Activated naive CD8-positive, alpha-beta T cell treated with anti-CD3 and anti-CD28 coated beads, Interleukin-2, amount 10 ng/mL, durations not matched to agents 7 days and 5 days (primary cell): ENCODE results near the gene B4GALT3. TPM values are rescaled to one million over a fixed set of nuclear protein-coding genes. Genes with fewer than 3 reads are reported as not detected.

ENCODE experiments used
- ATAC-seq: fragments of 150-1000 bp; cut with Tn5 transposase; one replicate; pipeline ENCODE4 v1.10.0; 2021; ENCODE audit warnings: low read depth, moderate library complexity
- POLR2A ChIA-PET: fragments of 350-600 bp; sonication (Branson Sonifier 250); formaldehyde crosslinking; loops from one replicate; lab custom pipeline; 2021; ENCODE audit warnings: antibody characterized with exemption; lab: Charles Lee
- DNase-seq: peaks from one replicate; pipeline ENCODE4 v3.0.0; 2021
- H3K27ac Mint-ChIP-seq: one replicate; pipeline ENCODE4 v1.8.0; 2022; ENCODE audit warnings: mild to moderate bottlenecking, mixed read lengths
- H3K27me3 Mint-ChIP-seq: one replicate; pipeline ENCODE4 v1.8.0; 2022; ENCODE audit warnings: mild to moderate bottlenecking, moderate library complexity, mixed read lengths
- H3K36me3 Mint-ChIP-seq: one replicate; pipeline ENCODE4 v1.8.0; 2021; ENCODE audit warnings: mild to moderate bottlenecking, mixed read lengths
- H3K4me1 Mint-ChIP-seq: one replicate; pipeline ENCODE4 v1.8.0; 2021; ENCODE audit warnings: mixed read lengths
- H3K4me3 Mint-ChIP-seq: one replicate; pipeline ENCODE4 v1.8.0; 2022; ENCODE audit warnings: mild to moderate bottlenecking, moderate library complexity, mixed read lengths
- H3K9me3 Mint-ChIP-seq: one replicate; pipeline ENCODE4 v1.8.0; 2021; ENCODE audit warnings: mixed read lengths
- total RNA-seq, 2 experiments: library from RNA; stranded (reverse); gene quantifications; one replicate each; pipeline ENCODE4 v1.2.3, GENCODE V29; 2021

Gene B4GALT3
- total RNA-seq, 2 experiments from 2014 or later, result 54.5 to 54.8 TPM

DNA sequence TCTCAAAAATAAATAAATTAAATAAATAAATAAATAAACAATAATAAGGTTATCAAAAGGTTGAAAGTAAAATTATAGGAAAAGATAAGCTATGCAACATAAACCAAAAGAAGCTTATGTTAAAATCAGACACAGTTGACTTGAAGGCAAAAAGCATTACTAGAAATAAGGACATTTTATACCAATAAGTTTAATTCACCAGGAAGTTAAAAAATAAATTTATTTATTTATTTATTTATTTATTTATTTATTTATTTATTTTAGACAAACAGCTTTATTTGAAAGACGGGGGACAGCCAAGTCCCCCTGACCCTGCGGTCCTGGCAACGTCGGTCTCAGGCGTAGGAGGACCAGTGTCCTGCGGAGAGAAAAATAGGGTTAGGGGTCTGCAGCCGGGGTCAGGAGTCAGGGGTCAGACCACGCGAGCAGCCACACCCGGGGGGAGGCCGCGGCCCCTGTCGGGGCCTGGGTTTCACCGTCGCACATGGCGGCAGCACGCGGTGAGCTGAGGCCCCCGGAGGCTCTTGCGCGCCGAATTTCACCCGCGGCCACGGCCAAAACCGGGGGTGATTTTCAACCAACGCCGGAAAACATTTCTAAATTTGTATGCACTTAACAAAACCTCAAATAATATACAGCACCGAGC is 36.4 kb downstream of the B4GALT3 start:
- DNase-seq (no peak), ATAC-seq (no peak)
- Mint-ChIP-seq H3K9me3 (no peaks in the 10 kb centered on the region), H3K27ac (no peak overlapping the region), H3K4me1 (peaks cover 3% of the 10 kb centered on the region), H3K27me3 (no peaks in the 10 kb centered on the region), H3K36me3 (peaks cover 1% of the 10 kb centered on the region), H3K4me3 (no peak overlapping the region)
- POLR2A ChIA-PET, result interaction anchor here (0.5 to 1.3 kb wide), 5 partner anchors 8 to 101 kb away, joined by 3 to 5 read pairs (median 4); partner anchors contain the start of gene DEDD

GRCh38 chr1:161139766-161140165 is 37.5 kb downstream of the B4GALT3 start:
- Mint-ChIP-seq H3K4me1 (peaks cover 5% of the 10 kb centered on the region), H3K4me3 (no peak overlapping the region), H3K27me3 (no peaks in the 10 kb centered on the region), H3K9me3 (no peaks in the 10 kb centered on the region), H3K27ac (no peak overlapping the region), H3K36me3 (peaks cover 2% of the 10 kb centered on the region)
- no peak for ATAC-seq
- POLR2A ChIA-PET, result interaction anchor here (0.7 kb wide), 1 partner anchor 26 kb away, joined by 3 read pairs; the partner anchor contains the start of gene PPOX
- no peak for DNase-seq

GRCh38 chr1:161138431-161138830 is 38.9 kb downstream of the B4GALT3 start:
- Mint-ChIP-seq H3K9me3 (no peaks in the 10 kb centered on the region), H3K27me3 (no peaks in the 10 kb centered on the region), H3K4me1 (peaks cover 5% of the 10 kb centered on the region), H3K36me3 (peaks cover 2% of the 10 kb centered on the region), H3K4me3 (no peak overlapping the region), H3K27ac (peak overlapping the region; percentile 37)
- ATAC-seq, result no peak
- POLR2A ChIA-PET, result interaction anchor here (0.6 to 2.2 kb wide), 3 partner anchors 15 to 69 kb away, joined by 3 to 6 read pairs (median 3); partner anchors contain the start of gene UFC1
- no peak for DNase-seq

DNA sequence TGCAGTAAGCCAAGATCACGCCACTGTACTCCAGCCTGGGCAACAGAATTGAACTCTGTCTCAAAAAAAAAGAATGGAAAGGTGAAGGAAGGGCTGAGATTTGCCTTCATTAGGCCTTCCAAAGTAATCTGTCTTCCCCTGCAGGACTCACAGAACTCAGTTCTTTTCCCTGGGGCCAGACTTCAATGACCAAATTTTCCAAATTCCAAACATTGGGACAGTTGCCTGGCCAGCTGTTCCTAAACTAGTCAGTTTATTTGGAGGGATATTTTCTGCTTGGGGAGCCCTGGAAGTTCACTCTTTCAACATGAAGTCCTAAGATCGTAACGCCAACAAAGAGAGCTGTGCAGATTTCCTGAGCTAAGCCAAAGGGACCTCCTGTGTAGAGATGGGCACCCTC is 39.4 kb downstream of the B4GALT3 start:
- Mint-ChIP-seq H3K4me1 (peaks cover 5% of the 10 kb centered on the region), H3K27me3 (no peaks in the 10 kb centered on the region), H3K36me3 (peaks cover 2% of the 10 kb centered on the region), H3K9me3 (no peaks in the 10 kb centered on the region), H3K27ac (no peak overlapping the region), H3K4me3 (no peak overlapping the region)
- POLR2A ChIA-PET, result interaction anchor here (0.6 to 2.2 kb wide), 3 partner anchors 16 to 69 kb away, joined by 3 to 6 read pairs (median 3); partner anchors contain the start of gene UFC1
- DNase-seq (no peak), ATAC-seq (no peak)

DNA sequence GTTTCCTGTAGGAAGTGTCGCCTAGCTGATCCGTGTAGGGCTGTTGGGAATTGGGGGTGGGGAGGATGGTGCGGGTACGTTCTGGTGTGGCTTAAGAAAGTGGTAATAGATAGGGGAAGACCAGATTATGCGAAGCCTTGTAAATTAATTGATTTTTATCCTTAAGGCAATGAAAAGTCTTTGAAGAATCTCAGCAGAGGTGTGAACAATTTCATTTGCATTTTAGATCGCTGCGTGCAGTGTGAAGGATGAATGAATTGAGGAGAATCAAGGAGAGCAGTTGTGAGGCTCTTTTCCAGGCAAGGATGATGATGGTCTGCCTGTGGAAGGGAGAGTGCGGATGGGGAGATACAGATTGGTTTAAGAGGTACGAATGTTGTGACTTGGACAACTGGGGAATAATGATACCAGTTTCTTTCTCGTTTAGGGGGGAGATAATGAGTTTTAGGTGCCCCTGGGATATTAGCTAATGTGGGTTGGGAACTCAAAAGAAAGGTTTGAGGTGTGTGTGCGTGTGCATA is 44.0 kb downstream of the B4GALT3 start:
- Mint-ChIP-seq H3K4me1 (peaks cover 30% of the 10 kb centered on the region), H3K27ac (no peak overlapping the region), H3K9me3 (no peaks in the 10 kb centered on the region), H3K27me3 (no peaks in the 10 kb centered on the region), H3K36me3 (peaks cover 16% of the 10 kb centered on the region), H3K4me3 (no peak overlapping the region)
- ATAC-seq (no peak), DNase-seq (no peak)
- POLR2A ChIA-PET, result interaction anchor here (0.6 to 2.6 kb wide), 14 partner anchors 8 to 125 kb away, joined by 3 to 15 read pairs (median 6); partner anchors contain the start of genes ARHGAP30, B4GALT3, F11R and PCP4L1

- peaks cover 35% of the 10 kb centered on the region for H3K4me1 Mint-ChIP-seq
- peak; percentile 98 for ATAC-seq
- no peaks in the 10 kb centered on the region for H3K9me3 Mint-ChIP-seq
- H3K27ac Mint-ChIP-seq, result no peak within 1 kb of the TSS
- peak; percentile 92 for DNase-seq
- POLR2A ChIA-PET, result interaction anchor here (0.6 to 2.4 kb wide), 16 partner anchors 9 to 126 kb away, joined by 3 to 15 read pairs (median 4); partner anchors contain the start of genes ARHGAP30, B4GALT3, F11R and PCP4L1
- H3K27me3 Mint-ChIP-seq, result no peaks in the 10 kb centered on the region
- peaks cover 22% of the 10 kb centered on the region for H3K36me3 Mint-ChIP-seq
- H3K4me3 Mint-ChIP-seq, result no peak within 1 kb of the TSS
Measured at GRCh38 chr1:161132410-161133219, 44.7 kb downstream of the B4GALT3 start, which contains the start of gene DEDD. Gene DEDD (minus strand): TSS chr1:161132667. CDS start chr1:161124462, 8,205 bp downstream.

DNA sequence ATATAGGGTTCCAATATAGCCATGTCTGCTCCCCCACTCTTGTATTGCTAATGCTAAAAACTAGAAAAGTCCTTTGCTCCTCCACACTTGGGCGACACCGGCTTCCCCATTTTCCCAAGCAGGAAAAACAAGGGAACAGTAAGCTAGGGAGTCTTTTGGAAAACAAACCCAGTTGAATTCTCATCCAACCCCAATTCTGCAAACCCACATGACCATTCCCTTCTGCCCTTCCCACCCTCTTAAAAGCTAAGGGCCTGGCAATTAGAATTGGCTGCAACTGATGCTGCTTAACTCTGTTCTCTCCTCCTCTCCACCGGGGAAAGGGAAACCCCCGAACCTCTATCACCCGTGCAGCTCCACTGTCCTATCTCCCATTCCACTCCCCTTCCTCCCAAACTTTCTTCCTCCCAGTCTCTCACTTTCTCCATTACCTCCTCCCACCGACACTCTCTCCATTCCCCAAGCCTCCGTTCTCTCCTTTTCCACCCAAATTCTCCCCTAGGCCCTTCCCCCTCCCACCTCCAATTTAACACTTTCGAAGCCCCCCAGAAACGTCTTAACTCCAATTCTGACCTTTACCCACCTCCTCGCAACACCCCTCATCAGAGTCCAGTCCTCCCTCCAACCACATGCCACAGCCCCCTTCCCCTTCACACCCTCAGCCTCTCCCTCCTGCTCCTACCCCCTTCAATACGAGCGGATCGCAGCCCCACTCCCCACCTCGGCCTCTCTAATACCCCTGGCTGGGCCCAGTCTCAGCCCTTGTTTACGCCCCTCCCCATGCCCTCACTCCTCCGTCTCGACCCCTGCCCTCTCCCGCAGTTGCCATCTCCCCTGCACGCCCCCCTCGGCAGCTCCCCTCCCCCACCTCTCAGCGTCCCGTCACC is 45.5 kb downstream of the B4GALT3 start:
- peaks cover 30% of the 10 kb centered on the region for H3K36me3 Mint-ChIP-seq

GRCh38 chr1:161130266-161130665 is 47.0 kb downstream of the B4GALT3 start:
- H3K4me3 Mint-ChIP-seq, result peak overlapping the region; percentile 9

More for the DNA sequence above, 45.5 kb downstream of the B4GALT3 start:
- Mint-ChIP-seq H3K27me3 (no peaks in the 10 kb centered on the region), H3K9me3 (no peaks in the 10 kb centered on the region), H3K27ac (no peak overlapping the region), H3K4me3 (no peak overlapping the region), H3K4me1 (peaks cover 40% of the 10 kb centered on the region)
- DNase-seq (no peak), ATAC-seq (no peak)
- POLR2A ChIA-PET, result interaction anchor here (0.6 to 2.4 kb wide), 13 partner anchors 10 to 118 kb away, joined by 3 to 15 read pairs (median 5); partner anchors contain the start of genes ARHGAP30, B4GALT3, F11R and PPOX

DNA sequence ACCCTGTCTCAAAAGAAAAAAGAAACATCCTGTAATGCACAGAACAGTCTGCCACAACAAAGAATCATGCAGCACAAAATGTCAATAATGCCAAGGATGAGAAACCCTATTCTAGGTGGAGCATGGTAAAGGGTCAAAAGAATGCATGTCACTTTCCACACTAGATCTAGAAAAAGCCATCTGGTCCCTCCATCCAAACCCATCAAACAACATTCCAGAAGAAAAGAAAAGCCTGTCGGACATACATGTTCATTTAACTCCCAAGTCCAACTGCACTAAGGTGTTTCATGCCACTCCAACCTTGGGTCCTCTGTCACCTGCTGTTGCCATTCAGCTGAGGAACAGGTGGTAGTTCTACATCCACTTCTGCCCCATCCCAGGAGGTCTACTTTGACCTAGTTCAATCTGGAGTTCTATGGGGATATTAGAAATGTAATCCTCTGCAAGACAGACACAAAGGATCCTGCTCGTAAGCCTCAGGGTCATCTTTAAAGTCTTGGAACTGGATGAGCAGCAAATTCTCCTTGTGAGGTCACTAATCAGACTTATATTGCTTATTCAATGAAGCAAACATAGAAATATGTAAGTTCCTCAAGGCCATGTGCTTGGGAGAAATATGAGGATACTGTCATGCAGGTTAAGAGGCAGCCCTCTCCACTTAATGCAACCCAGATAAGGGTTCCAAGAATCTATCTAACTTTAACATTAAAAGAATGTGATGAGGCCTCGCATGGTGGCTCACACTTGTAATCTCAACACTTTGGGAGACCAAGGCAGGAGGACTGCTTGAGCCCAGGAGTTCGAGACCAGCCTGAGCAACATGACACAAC is 48.5 kb downstream of the B4GALT3 start:
- POLR2A ChIA-PET, result interaction anchor here (1.7 kb wide), 1 partner anchor 11 kb away, joined by 4 read pairs; the partner anchor contains the start of genes NIT1 and PFDN2
- no peak overlapping the region for H3K27ac Mint-ChIP-seq
- H3K4me3 Mint-ChIP-seq, result no peak overlapping the region
- ATAC-seq (no peak), DNase-seq (no peak)
- H3K36me3 Mint-ChIP-seq, result peaks cover 38% of the 10 kb centered on the region
- H3K27me3 Mint-ChIP-seq, result no peaks in the 10 kb centered on the region
- H3K9me3 Mint-ChIP-seq, result no peaks in the 10 kb centered on the region
- peaks cover 43% of the 10 kb centered on the region for H3K4me1 Mint-ChIP-seq

More at GRCh38 chr1:161130266-161130665, 47.0 kb downstream of the B4GALT3 start:
- POLR2A ChIA-PET, result interaction anchor here (1.7 kb wide), 1 partner anchor 13 kb away, joined by 4 read pairs; the partner anchor contains the start of genes NIT1 and PFDN2
- no peaks in the 10 kb centered on the region for H3K9me3 Mint-ChIP-seq
- DNase-seq (no peak), ATAC-seq (no peak)
- H3K4me1 Mint-ChIP-seq, result peaks cover 45% of the 10 kb centered on the region
- peaks cover 36% of the 10 kb centered on the region for H3K36me3 Mint-ChIP-seq
- H3K27me3 Mint-ChIP-seq, result no peaks in the 10 kb centered on the region
- H3K27ac Mint-ChIP-seq, result no peak overlapping the region

DNA sequence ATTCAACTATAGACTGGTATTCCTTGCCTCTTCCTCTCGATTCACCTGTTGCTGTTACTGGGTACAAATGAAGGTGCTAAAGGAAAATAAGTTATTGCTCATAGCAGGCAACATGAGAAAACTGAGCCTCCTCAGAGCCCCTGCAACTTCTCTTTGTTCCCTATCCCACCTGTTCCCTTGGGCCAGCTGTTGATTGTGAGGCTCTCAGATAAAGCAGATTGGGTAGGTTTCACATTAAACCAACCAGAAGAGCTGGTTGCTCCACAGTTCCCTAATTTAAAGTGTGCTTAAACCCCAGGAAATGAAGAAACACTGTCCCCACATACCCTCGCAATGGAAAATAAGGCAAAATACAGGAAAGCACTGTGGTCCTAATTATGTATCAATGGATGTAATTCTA is 49.7 kb downstream of the B4GALT3 start:
- no peaks in the 10 kb centered on the region for H3K27me3 Mint-ChIP-seq
- peaks cover 43% of the 10 kb centered on the region for H3K4me1 Mint-ChIP-seq
- peaks cover 45% of the 10 kb centered on the region for H3K36me3 Mint-ChIP-seq
- DNase-seq, result no peak
- peak overlapping the region; percentile 28 for H3K27ac Mint-ChIP-seq
- POLR2A ChIA-PET, result interaction anchor here (1.6 kb wide), 1 partner anchor 10 kb away, joined by 7 read pairs; the partner anchor contains the start of genes NIT1 and PFDN2
- H3K9me3 Mint-ChIP-seq, result no peaks in the 10 kb centered on the region
- no peak overlapping the region for H3K4me3 Mint-ChIP-seq
- ATAC-seq, result no peak

GRCh38 chr1:161122967-161123366 is 54.3 kb downstream of the B4GALT3 start:
- Mint-ChIP-seq H3K27me3 (no peaks in the 10 kb centered on the region), H3K36me3 (peaks cover 32% of the 10 kb centered on the region), H3K27ac (no peak overlapping the region), H3K4me1 (peaks cover 29% of the 10 kb centered on the region), H3K4me3 (no peak overlapping the region), H3K9me3 (no peaks in the 10 kb centered on the region)
- POLR2A ChIA-PET, result interaction anchor here (1.3 to 1.8 kb wide), 3 partner anchors 10 to 77 kb away, joined by 3 to 5 read pairs (median 4); partner anchors contain the start of genes ARHGAP30, DEDD and USF1
- no peak for ATAC-seq
- no peak for DNase-seq
